ENCODE results near the gene XRCC3. TPM values are rescaled to one million over a fixed set of nuclear protein-coding genes. Genes with fewer than 3 reads are reported as not detected.
A peak's percentile ranks its signal among the peaks of the same experiment; 100 is the strongest.

XRCC3 gene
- total RNA-seq: 10 to 100 TPM in 3 of 4 donors, 1 to 10 TPM in 1; 7.5 to 20.5 (median 19.5) TPM

- peak; percentile 100 for DNase-seq (ENCODE audit: low spot score in 2 of 2)
- Histone ChIP-seq H3K4me1 (peaks cover 84% of the 10 kb centered on the region), H3K27ac (peak within 1 kb of the TSS; percentile 94), H3K36me3 (no peaks in the 10 kb centered on the region), H3K9me3 (no peaks in the 10 kb centered on the region), H3K27me3 (no peaks in the 10 kb centered on the region), H3K4me3 (peak within 1 kb of the TSS; percentile 78)
- 2% methylated on average over 17 of the region's 121 CpGs for WGBS
- TF ChIP-seq POLR2A (IDR thresholded peaks at IDR 0.05) (peak in 1 of 2 donors; percentile 73), POLR2AphosphoS5 (IDR thresholded peaks at IDR 0.05) (peak in 2 of 3 donors; percentile 4 to 68), CTCF (IDR thresholded peaks at IDR 0.05) (no peak)
Measured at GRCh38 chr14:103715052-103716000, at the start of gene XRCC3, which contains the start of gene ZFYVE21. Gene XRCC3, minus strand, starts transcription at chr14:103715451. Its CDS starts 4,364 bp downstream, at chr14:103711087. Gene ZFYVE21, plus strand, starts transcription at chr14:103715810. Its CDS starts 32 bp downstream, at chr14:103715842.

GRCh38 chr14:103763730-103764488, 48.7 kb upstream of the XRCC3 start:
- Histone ChIP-seq H3K36me3 (no peaks in the 10 kb centered on the region), H3K9me3 (no peaks in the 10 kb centered on the region), H3K4me3 (no peak overlapping the region), H3K27me3 (no peaks in the 10 kb centered on the region), H3K27ac (no peak overlapping the region), H3K4me1 (no peaks in the 10 kb centered on the region)
- no peak for DNase-seq (ENCODE audit: low spot score in 2 of 2)
- WGBS: 89% methylated on average over 5 of the region's 5 CpGs
- TF ChIP-seq POLR2AphosphoS5 (IDR thresholded peaks at IDR 0.05): no peak
- no peak for TF ChIP-seq EP300 (IDR thresholded peaks at IDR 0.05)
- TF ChIP-seq POLR2A (IDR thresholded peaks at IDR 0.05): no peak
- TF ChIP-seq CTCF (IDR thresholded peaks at IDR 0.05): no peak

GRCh38 chr14:103762541-103762940, 47.3 kb upstream of the XRCC3 start:
- DNase-seq (ENCODE audit: low spot score in 2 of 2): no peak
- no peak for TF ChIP-seq POLR2A (IDR thresholded peaks at IDR 0.05)
- TF ChIP-seq CTCF (IDR thresholded peaks at IDR 0.05): no peak
- TF ChIP-seq EP300 (IDR thresholded peaks at IDR 0.05): no peak
- TF ChIP-seq POLR2AphosphoS5 (IDR thresholded peaks at IDR 0.05): no peak
- Histone ChIP-seq H3K36me3 (no peaks in the 10 kb centered on the region), H3K4me3 (no peak overlapping the region), H3K9me3 (no peaks in the 10 kb centered on the region), H3K4me1 (no peaks in the 10 kb centered on the region), H3K27me3 (no peaks in the 10 kb centered on the region), H3K27ac (no peak overlapping the region)
- 83% methylated on average over 13 of the region's 13 CpGs for WGBS

GRCh38 chr14:103762036-103762435, 46.8 kb upstream of the XRCC3 start:
- Histone ChIP-seq H3K4me3 (no peak overlapping the region), H3K9me3 (no peaks in the 10 kb centered on the region), H3K27ac (no peak overlapping the region), H3K4me1 (no peaks in the 10 kb centered on the region), H3K36me3 (no peaks in the 10 kb centered on the region), H3K27me3 (no peaks in the 10 kb centered on the region)
- 69% methylated on average over 1 of the region's 1 CpG for WGBS
- TF ChIP-seq POLR2AphosphoS5 (IDR thresholded peaks at IDR 0.05) (no peak), POLR2A (IDR thresholded peaks at IDR 0.05) (no peak), CTCF (IDR thresholded peaks at IDR 0.05) (no peak), EP300 (IDR thresholded peaks at IDR 0.05) (no peak)
- DNase-seq (ENCODE audit: low spot score in 2 of 2): no peak
